ENCODE measurements around the gene POLR1G. TPM values are rescaled to one million over a fixed set of nuclear protein-coding genes. Genes with fewer than 3 reads are reported as not detected.
A peak's percentile ranks its signal among the peaks of the same experiment; 100 is the strongest.

Gene POLR1G
- total RNA-seq, 1 donor, result 10.5 TPM

- H3K27ac ChIP-seq (ENCODE audit: low read depth, low read length), result peak overlapping the region; percentile 91
- no peak overlapping the region for H2AFZ ChIP-seq (ENCODE audit: low read length)
- H3K4me1 ChIP-seq (ENCODE audit: insufficient read depth, low read length), result peaks cover 35% of the 10 kb centered on the region
- no peaks in the 10 kb centered on the region for H3K36me3 ChIP-seq (ENCODE audit: insufficient read depth, low read length)
- no peaks in the 10 kb centered on the region for H4K20me1 ChIP-seq (ENCODE audit: insufficient read depth, low read length)
- TF ChIP-seq, protein P1, sequence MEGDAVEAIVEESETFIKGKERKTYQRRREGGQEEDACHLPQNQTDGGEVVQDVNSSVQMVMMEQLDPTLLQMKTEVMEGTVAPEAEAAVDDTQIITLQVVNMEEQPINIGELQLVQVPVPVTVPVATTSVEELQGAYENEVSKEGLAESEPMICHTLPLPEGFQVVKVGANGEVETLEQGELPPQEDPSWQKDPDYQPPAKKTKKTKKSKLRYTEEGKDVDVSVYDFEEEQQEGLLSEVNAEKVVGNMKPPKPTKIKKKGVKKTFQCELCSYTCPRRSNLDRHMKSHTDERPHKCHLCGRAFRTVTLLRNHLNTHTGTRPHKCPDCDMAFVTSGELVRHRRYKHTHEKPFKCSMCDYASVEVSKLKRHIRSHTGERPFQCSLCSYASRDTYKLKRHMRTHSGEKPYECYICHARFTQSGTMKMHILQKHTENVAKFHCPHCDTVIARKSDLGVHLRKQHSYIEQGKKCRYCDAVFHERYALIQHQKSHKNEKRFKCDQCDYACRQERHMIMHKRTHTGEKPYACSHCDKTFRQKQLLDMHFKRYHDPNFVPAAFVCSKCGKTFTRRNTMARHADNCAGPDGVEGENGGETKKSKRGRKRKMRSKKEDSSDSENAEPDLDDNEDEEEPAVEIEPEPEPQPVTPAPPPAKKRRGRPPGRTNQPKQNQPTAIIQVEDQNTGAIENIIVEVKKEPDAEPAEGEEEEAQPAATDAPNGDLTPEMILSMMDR (IDR thresholded peaks at IDR 0.05; ENCODE audit: extremely low read depth, low read depth, low read length), result no peak
- peak overlapping the region; percentile 76 for H3K4me2 ChIP-seq (ENCODE audit: insufficient read depth, low read length)
- DNase-seq (ENCODE audit: insufficient read length, low spot score, missing footprints), result peak; percentile 93
- peaks cover 12% of the 10 kb centered on the region for H3K79me2 ChIP-seq (ENCODE audit: insufficient read depth, low read length)
- no peaks in the 10 kb centered on the region for H3K9me3 ChIP-seq (ENCODE audit: low read depth, low read length)
- H3K27me3 ChIP-seq (ENCODE audit: insufficient read depth, low read length), result no peaks in the 10 kb centered on the region
- peak overlapping the region; percentile 83 for H3K4me3 ChIP-seq (ENCODE audit: insufficient read depth, low read length)
Measured at GRCh38 chr19:45451131-45451849, 44.8 kb downstream of the POLR1G start.

GRCh38 chr19:45451850-45452387 is 45.5 kb downstream of the POLR1G start:
- H3K27ac ChIP-seq (ENCODE audit: low read depth, low read length), result peak overlapping the region; percentile 91
- H3K4me1 ChIP-seq (ENCODE audit: insufficient read depth, low read length), result peaks cover 39% of the 10 kb centered on the region
- H3K9me3 ChIP-seq (ENCODE audit: low read depth, low read length), result no peaks in the 10 kb centered on the region
- peaks cover 12% of the 10 kb centered on the region for H3K79me2 ChIP-seq (ENCODE audit: insufficient read depth, low read length)
- H3K36me3 ChIP-seq (ENCODE audit: insufficient read depth, low read length), result no peaks in the 10 kb centered on the region
- peak overlapping the region; percentile 83 for H3K4me3 ChIP-seq (ENCODE audit: insufficient read depth, low read length)
- DNase-seq (ENCODE audit: insufficient read length, low spot score, missing footprints), result no peak
- H2AFZ ChIP-seq (ENCODE audit: low read length), result no peak overlapping the region
- H3K4me2 ChIP-seq (ENCODE audit: insufficient read depth, low read length), result peak overlapping the region; percentile 76
- H4K20me1 ChIP-seq (ENCODE audit: insufficient read depth, low read length), result no peaks in the 10 kb centered on the region
- TF ChIP-seq, protein P1 (IDR thresholded peaks at IDR 0.05; ENCODE audit: extremely low read depth, low read depth, low read length), result no peak
- H3K27me3 ChIP-seq (ENCODE audit: insufficient read depth, low read length), result no peaks in the 10 kb centered on the region

- TF ChIP-seq, protein P1 (IDR thresholded peaks at IDR 0.05; ENCODE audit: extremely low read depth, low read depth, low read length), result no peak
- Histone ChIP-seq H4K20me1 (ENCODE audit: insufficient read depth, low read length) (no peaks in the 10 kb centered on the region), H3K9me3 (ENCODE audit: low read depth, low read length) (no peaks in the 10 kb centered on the region), H3K36me3 (ENCODE audit: insufficient read depth, low read length) (no peaks in the 10 kb centered on the region), H2AFZ (ENCODE audit: low read length) (peak overlapping the region; percentile 18), H3K4me3 (ENCODE audit: insufficient read depth, low read length) (peak overlapping the region; percentile 64), H3K79me2 (ENCODE audit: insufficient read depth, low read length) (no peaks in the 10 kb centered on the region), H3K4me2 (ENCODE audit: insufficient read depth, low read length) (peak overlapping the region; percentile 77), H3K4me1 (ENCODE audit: insufficient read depth, low read length) (peaks cover 30% of the 10 kb centered on the region), H3K27ac (ENCODE audit: low read depth, low read length) (peak overlapping the region; percentile 99), H3K27me3 (ENCODE audit: insufficient read depth, low read length) (no peaks in the 10 kb centered on the region)
- DNase-seq (ENCODE audit: insufficient read length, low spot score, missing footprints), result peak; percentile 98
Measured at GRCh38 chr19:45455707-45456499, 49.5 kb downstream of the POLR1G start.

- no peaks in the 10 kb centered on the region for H3K36me3 ChIP-seq (ENCODE audit: insufficient read depth, low read length)
- H3K4me3 ChIP-seq (ENCODE audit: insufficient read depth, low read length), result peak overlapping the region; percentile 64
- H2AFZ ChIP-seq (ENCODE audit: low read length), result no peak overlapping the region
- no peaks in the 10 kb centered on the region for H3K27me3 ChIP-seq (ENCODE audit: insufficient read depth, low read length)
- DNase-seq (ENCODE audit: insufficient read length, low spot score, missing footprints), result no peak
- no peaks in the 10 kb centered on the region for H3K79me2 ChIP-seq (ENCODE audit: insufficient read depth, low read length)
- peaks cover 28% of the 10 kb centered on the region for H3K4me1 ChIP-seq (ENCODE audit: insufficient read depth, low read length)
- peak overlapping the region; percentile 77 for H3K4me2 ChIP-seq (ENCODE audit: insufficient read depth, low read length)
- H4K20me1 ChIP-seq (ENCODE audit: insufficient read depth, low read length), result no peaks in the 10 kb centered on the region
- peak overlapping the region; percentile 99 for H3K27ac ChIP-seq (ENCODE audit: low read depth, low read length)
- TF ChIP-seq, protein P1 (IDR thresholded peaks at IDR 0.05; ENCODE audit: extremely low read depth, low read depth, low read length), result no peak
- H3K9me3 ChIP-seq (ENCODE audit: low read depth, low read length), result no peaks in the 10 kb centered on the region
Measured at GRCh38 chr19:45456500-45456815, 50.0 kb downstream of the POLR1G start.
